ENCODE measurements around the gene DPP4.

DPP4 gene

GRCh38 chr2:162041485-162041884 lies 32.5 kb downstream of the DPP4 start:
- Histone ChIP-seq H3K9me3 (ENCODE audit: control insufficient read depth in 2 of 2, low read length in 2 of 2) (no peaks in the 10 kb centered on the region), H3K27me3 (ENCODE audit: control insufficient read depth in 2 of 2, insufficient read depth in 2 of 2, low read length in 2 of 2) (no peaks in the 10 kb centered on the region), H3K9ac (ENCODE audit: low read depth in 1 of 2, low read length in 2 of 2) (no peak overlapping the region), H3K27ac (ENCODE audit: low read depth in 2 of 2, low read length in 2 of 2) (no peak overlapping the region), H3K36me3 (ENCODE audit: control insufficient read depth in 2 of 2, insufficient read depth in 2 of 2, low read length in 2 of 2) (peaks cover 5 to 7% of the 10 kb centered on the region in 2 donors), H3K4me3 (ENCODE audit: low read length in 2 of 2) (no peak overlapping the region), H3K4me1 (ENCODE audit: control insufficient read depth in 2 of 2, insufficient read depth in 2 of 2, low read length in 2 of 2) (no peaks in the 10 kb centered on the region)

GRCh38 chr2:162038725-162039124 lies 35.3 kb downstream of the DPP4 start:
- Histone ChIP-seq H3K9me3 (ENCODE audit: control insufficient read depth in 2 of 2, low read length in 2 of 2) (no peaks in the 10 kb centered on the region), H3K9ac (ENCODE audit: low read depth in 1 of 2, low read length in 2 of 2) (no peak overlapping the region), H3K27me3 (ENCODE audit: control insufficient read depth in 2 of 2, insufficient read depth in 2 of 2, low read length in 2 of 2) (no peaks in the 10 kb centered on the region), H3K4me1 (ENCODE audit: control insufficient read depth in 2 of 2, insufficient read depth in 2 of 2, low read length in 2 of 2) (no peaks in the 10 kb centered on the region), H3K36me3 (ENCODE audit: control insufficient read depth in 2 of 2, insufficient read depth in 2 of 2, low read length in 2 of 2) (peaks cover 0 to 5% of the 10 kb centered on the region in 2 donors), H3K4me3 (ENCODE audit: low read length in 2 of 2) (no peak overlapping the region), H3K27ac (ENCODE audit: low read depth in 2 of 2, low read length in 2 of 2) (no peak overlapping the region)

- no peaks in the 10 kb centered on the region for H3K4me1 ChIP-seq (ENCODE audit: control insufficient read depth in 2 of 2, insufficient read depth in 2 of 2, low read length in 2 of 2)
- no peak overlapping the region for H3K27ac ChIP-seq (ENCODE audit: low read depth in 2 of 2, low read length in 2 of 2)
Measured at GRCh38 chr2:162037886-162038285, 36.1 kb downstream of the DPP4 start.

GRCh38 chr2:162037028-162037795 lies 36.8 kb downstream of the DPP4 start:
- no peaks in the 10 kb centered on the region for H3K9me3 ChIP-seq (ENCODE audit: control insufficient read depth in 2 of 2, low read length in 2 of 2)
- no peak overlapping the region for H3K9ac ChIP-seq (ENCODE audit: low read depth in 1 of 2, low read length in 2 of 2)
- no peaks in the 10 kb centered on the region for H3K4me1 ChIP-seq (ENCODE audit: control insufficient read depth in 2 of 2, insufficient read depth in 2 of 2, low read length in 2 of 2)
- H3K27ac ChIP-seq (ENCODE audit: low read depth in 2 of 2, low read length in 2 of 2), result no peak overlapping the region
- no peaks in the 10 kb centered on the region for H3K27me3 ChIP-seq (ENCODE audit: control insufficient read depth in 2 of 2, insufficient read depth in 2 of 2, low read length in 2 of 2)
- no peaks in the 10 kb centered on the region for H3K36me3 ChIP-seq (ENCODE audit: control insufficient read depth in 2 of 2, insufficient read depth in 2 of 2, low read length in 2 of 2)
- H3K4me3 ChIP-seq (ENCODE audit: low read length in 2 of 2), result no peak overlapping the region

More at GRCh38 chr2:162037886-162038285, 36.1 kb downstream of the DPP4 start:
- Histone ChIP-seq H3K9ac (ENCODE audit: low read depth in 1 of 2, low read length in 2 of 2) (no peak overlapping the region), H3K9me3 (ENCODE audit: control insufficient read depth in 2 of 2, low read length in 2 of 2) (no peaks in the 10 kb centered on the region), H3K36me3 (ENCODE audit: control insufficient read depth in 2 of 2, insufficient read depth in 2 of 2, low read length in 2 of 2) (peaks cover 0 to under 1% of the 10 kb centered on the region in 2 donors), H3K27me3 (ENCODE audit: control insufficient read depth in 2 of 2, insufficient read depth in 2 of 2, low read length in 2 of 2) (no peaks in the 10 kb centered on the region), H3K4me3 (ENCODE audit: low read length in 2 of 2) (no peak overlapping the region)

GRCh38 chr2:162035981-162036380 lies 38.0 kb downstream of the DPP4 start:
- no peak overlapping the region for H3K4me3 ChIP-seq (ENCODE audit: low read length in 2 of 2)
- H3K27me3 ChIP-seq (ENCODE audit: control insufficient read depth in 2 of 2, insufficient read depth in 2 of 2, low read length in 2 of 2), result no peaks in the 10 kb centered on the region
- H3K27ac ChIP-seq (ENCODE audit: low read depth in 2 of 2, low read length in 2 of 2), result no peak overlapping the region
- no peaks in the 10 kb centered on the region for H3K4me1 ChIP-seq (ENCODE audit: control insufficient read depth in 2 of 2, insufficient read depth in 2 of 2, low read length in 2 of 2)
- no peaks in the 10 kb centered on the region for H3K36me3 ChIP-seq (ENCODE audit: control insufficient read depth in 2 of 2, insufficient read depth in 2 of 2, low read length in 2 of 2)
- H3K9ac ChIP-seq (ENCODE audit: low read depth in 1 of 2, low read length in 2 of 2), result no peak overlapping the region
- no peaks in the 10 kb centered on the region for H3K9me3 ChIP-seq (ENCODE audit: control insufficient read depth in 2 of 2, low read length in 2 of 2)

GRCh38 chr2:162030363-162031190 lies 43.4 kb downstream of the DPP4 start:
- Histone ChIP-seq H3K9ac (ENCODE audit: low read depth in 1 of 2, low read length in 2 of 2) (no peak overlapping the region), H3K9me3 (ENCODE audit: control insufficient read depth in 2 of 2, low read length in 2 of 2) (no peaks in the 10 kb centered on the region), H3K27ac (ENCODE audit: low read depth in 2 of 2, low read length in 2 of 2) (no peak overlapping the region), H3K4me3 (ENCODE audit: low read length in 2 of 2) (no peak overlapping the region), H3K36me3 (ENCODE audit: control insufficient read depth in 2 of 2, insufficient read depth in 2 of 2, low read length in 2 of 2) (peaks cover 0 to 2% of the 10 kb centered on the region in 2 donors), H3K4me1 (ENCODE audit: control insufficient read depth in 2 of 2, insufficient read depth in 2 of 2, low read length in 2 of 2) (peaks cover 0 to 5% of the 10 kb centered on the region in 2 donors), H3K27me3 (ENCODE audit: control insufficient read depth in 2 of 2, insufficient read depth in 2 of 2, low read length in 2 of 2) (no peaks in the 10 kb centered on the region)

- peaks cover 0 to 5% of the 10 kb centered on the region in 2 donors for H3K4me1 ChIP-seq (ENCODE audit: control insufficient read depth in 2 of 2, insufficient read depth in 2 of 2, low read length in 2 of 2)
- H3K27ac ChIP-seq (ENCODE audit: low read depth in 2 of 2, low read length in 2 of 2), result no peak overlapping the region
- no peak overlapping the region for H3K9ac ChIP-seq (ENCODE audit: low read depth in 1 of 2, low read length in 2 of 2)
- H3K27me3 ChIP-seq (ENCODE audit: control insufficient read depth in 2 of 2, insufficient read depth in 2 of 2, low read length in 2 of 2), result no peaks in the 10 kb centered on the region
- no peaks in the 10 kb centered on the region for H3K9me3 ChIP-seq (ENCODE audit: control insufficient read depth in 2 of 2, low read length in 2 of 2)
- peaks cover 0 to 2% of the 10 kb centered on the region in 2 donors for H3K36me3 ChIP-seq (ENCODE audit: control insufficient read depth in 2 of 2, insufficient read depth in 2 of 2, low read length in 2 of 2)
- no peak overlapping the region for H3K4me3 ChIP-seq (ENCODE audit: low read length in 2 of 2)
Measured at GRCh38 chr2:162029287-162029901, 44.6 kb downstream of the DPP4 start.

- no peak overlapping the region for H3K9ac ChIP-seq (ENCODE audit: low read depth in 1 of 2, low read length in 2 of 2)
- H3K4me3 ChIP-seq (ENCODE audit: low read length in 2 of 2), result no peak overlapping the region
- no peaks in the 10 kb centered on the region for H3K27me3 ChIP-seq (ENCODE audit: control insufficient read depth in 2 of 2, insufficient read depth in 2 of 2, low read length in 2 of 2)
- H3K4me1 ChIP-seq (ENCODE audit: control insufficient read depth in 2 of 2, insufficient read depth in 2 of 2, low read length in 2 of 2), result peaks cover 0 to 5% of the 10 kb centered on the region in 2 donors
- no peak overlapping the region for H3K27ac ChIP-seq (ENCODE audit: low read depth in 2 of 2, low read length in 2 of 2)
- H3K36me3 ChIP-seq (ENCODE audit: control insufficient read depth in 2 of 2, insufficient read depth in 2 of 2, low read length in 2 of 2), result peaks cover 0 to 2% of the 10 kb centered on the region in 2 donors
- H3K9me3 ChIP-seq (ENCODE audit: control insufficient read depth in 2 of 2, low read length in 2 of 2), result no peaks in the 10 kb centered on the region
Measured at GRCh38 chr2:162028511-162028910, 45.5 kb downstream of the DPP4 start.

GRCh38 chr2:162025121-162025911 lies 48.7 kb downstream of the DPP4 start:
- Histone ChIP-seq H3K9me3 (ENCODE audit: control insufficient read depth in 2 of 2, low read length in 2 of 2) (no peaks in the 10 kb centered on the region), H3K27ac (ENCODE audit: low read depth in 2 of 2, low read length in 2 of 2) (no peak overlapping the region), H3K4me1 (ENCODE audit: control insufficient read depth in 2 of 2, insufficient read depth in 2 of 2, low read length in 2 of 2) (peaks cover 0 to 5% of the 10 kb centered on the region in 2 donors), H3K9ac (ENCODE audit: low read depth in 1 of 2, low read length in 2 of 2) (no peak overlapping the region), H3K4me3 (ENCODE audit: low read length in 2 of 2) (no peak overlapping the region), H3K27me3 (ENCODE audit: control insufficient read depth in 2 of 2, insufficient read depth in 2 of 2, low read length in 2 of 2) (no peaks in the 10 kb centered on the region), H3K36me3 (ENCODE audit: control insufficient read depth in 2 of 2, insufficient read depth in 2 of 2, low read length in 2 of 2) (peaks cover 0 to 2% of the 10 kb centered on the region in 2 donors)
